AG04449 (cell line): ENCODE data around the gene DPEP2NB.
"Not testable (repeated sequence)": the region's sequence is repeated elsewhere in the genome, so short reads cannot be mapped to it uniquely, and the experiment has no call there.

Experiments used
- CTCF ChIA-PET: fragments of 350-600 bp; formaldehyde crosslinking; extraction: SDS; loops from one replicate; lab custom pipeline; 2021; ENCODE audit warnings: antibody characterized with exemption; lab: Yijun Ruan, JAX
- POLR2A ChIA-PET: fragments of 400-600, 350-600 bp; formaldehyde crosslinking; extraction: SDS; loops from one replicate; lab custom pipeline; 2020; ENCODE audit warnings: antibody characterized with exemption, inconsistent platforms; lab: Yijun Ruan, JAX
- DNase-seq: peaks from one replicate; pipeline ENCODE4 v3.0.0-alpha.2; 2010; ENCODE audit warnings: low read depth, low spot score
- H3K4me3 ChIP-seq: 2 replicates; pipeline ENCODE4 v1.5.1; 2011; ENCODE audit warnings: low read depth, mild to moderate bottlenecking, control low read depth, low read length
- TF ChIP-seq, protein P1 (sequence below): IDR thresholded peaks from one replicate; pipeline ENCODE4 v1.5.1; 2011; ENCODE audit warnings: mild to moderate bottlenecking, moderate library complexity, low read length, control low read depth, inconsistent platforms; ENCODE audit not compliant: insufficient read depth; ENCODE audit errors: missing control alignments

The DPEP2NB gene

DNA sequence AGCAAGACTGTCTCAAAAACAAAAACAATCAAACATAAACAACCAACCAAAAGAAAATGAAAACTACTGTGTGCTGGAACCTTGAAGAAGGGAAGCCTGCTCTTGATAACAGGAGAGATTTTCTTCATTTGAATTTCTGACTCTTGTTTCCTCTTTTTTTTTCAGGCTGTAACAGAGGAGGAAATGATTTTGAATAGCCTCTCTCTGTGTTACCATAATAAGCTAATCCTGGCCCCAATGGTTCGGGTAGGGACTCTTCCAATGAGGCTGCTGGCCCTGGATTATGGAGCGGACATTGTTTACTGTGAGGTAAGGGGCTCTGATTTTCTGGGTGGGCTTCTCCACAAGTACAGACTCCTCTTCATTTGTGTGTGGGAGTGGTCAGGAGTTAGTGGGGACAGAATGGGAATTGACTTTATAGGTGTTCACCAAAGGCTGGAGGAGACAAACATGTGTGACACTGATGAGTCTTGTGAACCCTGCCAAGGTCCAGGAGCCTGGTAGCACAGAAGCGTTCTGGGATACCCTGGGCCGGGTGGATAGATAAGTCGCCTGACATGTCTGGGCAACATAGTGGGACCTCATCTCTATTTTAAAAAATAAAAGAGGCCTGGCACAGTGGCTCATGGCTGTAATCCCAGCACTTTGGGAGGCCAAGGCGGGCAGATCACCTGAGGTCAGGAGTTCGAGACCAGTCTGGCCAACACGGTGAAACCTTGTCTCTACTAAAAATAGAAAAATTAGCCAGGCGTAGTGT is 22.3 kb upstream of the DPEP2NB start:
- DNase-seq = no peak
- POLR2A ChIA-PET = interaction anchor here (0.8 kb wide), 1 partner anchor 15 kb away, joined by 3 read pairs; the partner anchor contains the start of genes DDX28 and DUS2
- H3K4me3 ChIP-seq = no peak overlapping the region
- CTCF ChIA-PET = interaction anchor here (0.6 to 7.2 kb wide), 10 partner anchors 9 to 222 kb away, joined by 3 to 81 read pairs (median 4); partner anchors contain the start of gene NRN1L
- TF ChIP-seq, protein P1, sequence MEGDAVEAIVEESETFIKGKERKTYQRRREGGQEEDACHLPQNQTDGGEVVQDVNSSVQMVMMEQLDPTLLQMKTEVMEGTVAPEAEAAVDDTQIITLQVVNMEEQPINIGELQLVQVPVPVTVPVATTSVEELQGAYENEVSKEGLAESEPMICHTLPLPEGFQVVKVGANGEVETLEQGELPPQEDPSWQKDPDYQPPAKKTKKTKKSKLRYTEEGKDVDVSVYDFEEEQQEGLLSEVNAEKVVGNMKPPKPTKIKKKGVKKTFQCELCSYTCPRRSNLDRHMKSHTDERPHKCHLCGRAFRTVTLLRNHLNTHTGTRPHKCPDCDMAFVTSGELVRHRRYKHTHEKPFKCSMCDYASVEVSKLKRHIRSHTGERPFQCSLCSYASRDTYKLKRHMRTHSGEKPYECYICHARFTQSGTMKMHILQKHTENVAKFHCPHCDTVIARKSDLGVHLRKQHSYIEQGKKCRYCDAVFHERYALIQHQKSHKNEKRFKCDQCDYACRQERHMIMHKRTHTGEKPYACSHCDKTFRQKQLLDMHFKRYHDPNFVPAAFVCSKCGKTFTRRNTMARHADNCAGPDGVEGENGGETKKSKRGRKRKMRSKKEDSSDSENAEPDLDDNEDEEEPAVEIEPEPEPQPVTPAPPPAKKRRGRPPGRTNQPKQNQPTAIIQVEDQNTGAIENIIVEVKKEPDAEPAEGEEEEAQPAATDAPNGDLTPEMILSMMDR = no peak

DNA sequence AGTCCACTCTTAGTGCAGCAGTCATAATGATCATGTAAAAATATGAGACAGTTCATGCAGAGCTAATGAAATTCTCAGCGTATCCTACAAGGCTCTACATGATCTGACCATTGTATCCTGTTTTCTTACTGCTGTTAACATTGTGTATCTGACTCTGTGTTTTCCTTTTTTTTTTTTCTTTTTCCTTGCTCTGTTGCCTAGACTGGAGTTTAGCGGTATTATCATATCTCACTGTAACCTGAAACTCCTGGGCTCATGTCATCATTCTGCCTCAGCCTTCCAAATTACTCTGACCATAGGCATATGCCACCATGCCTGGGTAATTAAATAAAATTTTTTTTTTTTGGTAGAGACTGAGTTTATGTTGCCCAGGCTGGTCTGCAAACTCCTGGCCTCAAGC is 19.5 kb upstream of the DPEP2NB start:
- H3K4me3 ChIP-seq = no peak overlapping the region
- POLR2A ChIA-PET = no interaction called here
- no peak for DNase-seq
- CTCF ChIA-PET = interaction anchor here (1.0 to 1.8 kb wide), 3 partner anchors 9 to 218 kb away, joined by 3 to 5 read pairs (median 5); no protein-coding TSS in a partner anchor
- TF ChIP-seq, protein P1 = no peak

DNA sequence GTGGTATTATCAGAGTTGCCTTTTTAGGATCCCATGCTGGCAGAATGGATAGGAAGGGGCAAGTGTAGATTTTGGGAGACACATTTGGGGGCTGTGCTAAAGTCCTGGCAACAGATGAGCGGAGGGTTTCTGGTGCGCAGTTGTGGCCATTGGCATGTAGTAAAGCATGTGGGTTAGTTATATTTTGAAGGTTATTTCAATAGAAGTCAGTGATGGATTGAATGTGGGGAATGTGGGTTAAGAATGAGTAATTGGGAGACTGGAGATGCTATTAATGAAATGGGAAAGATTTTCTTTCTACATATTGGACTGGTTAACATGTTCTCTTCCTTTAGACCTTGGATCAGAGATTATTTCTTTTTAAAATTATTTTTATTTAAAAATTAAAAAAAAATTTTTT is 17.4 kb upstream of the DPEP2NB start:
- H3K4me3 ChIP-seq = no peak overlapping the region
- CTCF ChIA-PET = interaction anchor here (1.3 to 6.2 kb wide), 2 partner anchors 7 to 15 kb away, joined by 3 to 43 read pairs; no protein-coding TSS in a partner anchor
- POLR2A ChIA-PET = no interaction called here
- TF ChIP-seq, protein P1 = no peak
- DNase-seq = no peak

DNA sequence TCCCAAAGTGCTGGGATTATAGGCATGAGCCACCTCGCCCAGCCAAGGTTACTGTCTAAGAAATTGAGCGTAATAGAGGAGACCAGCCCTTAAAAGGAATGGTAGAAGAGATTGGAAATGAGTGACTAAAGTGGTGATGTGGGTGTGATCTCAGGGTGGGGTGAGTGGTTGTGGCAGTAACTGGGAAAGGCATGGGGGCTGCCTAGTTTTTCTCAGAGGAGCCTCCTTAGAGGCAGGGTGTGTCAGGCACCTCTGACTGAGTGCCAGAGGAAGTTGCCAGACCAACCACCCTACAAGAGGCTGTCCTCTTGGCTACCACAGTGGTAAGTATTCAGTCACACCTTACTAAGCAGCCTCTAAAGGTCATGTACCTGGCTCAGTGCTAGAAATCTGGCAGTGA is 16.2 kb upstream of the DPEP2NB start:
- TF ChIP-seq, protein P1 = no peak
- no peak for DNase-seq
- CTCF ChIA-PET = interaction anchor here (1.3 to 6.2 kb wide), 2 partner anchors 9 to 198 kb away, joined by 3 to 43 read pairs; no protein-coding TSS in a partner anchor
- H3K4me3 ChIP-seq = no peak overlapping the region
- POLR2A ChIA-PET = no interaction called here

DNA sequence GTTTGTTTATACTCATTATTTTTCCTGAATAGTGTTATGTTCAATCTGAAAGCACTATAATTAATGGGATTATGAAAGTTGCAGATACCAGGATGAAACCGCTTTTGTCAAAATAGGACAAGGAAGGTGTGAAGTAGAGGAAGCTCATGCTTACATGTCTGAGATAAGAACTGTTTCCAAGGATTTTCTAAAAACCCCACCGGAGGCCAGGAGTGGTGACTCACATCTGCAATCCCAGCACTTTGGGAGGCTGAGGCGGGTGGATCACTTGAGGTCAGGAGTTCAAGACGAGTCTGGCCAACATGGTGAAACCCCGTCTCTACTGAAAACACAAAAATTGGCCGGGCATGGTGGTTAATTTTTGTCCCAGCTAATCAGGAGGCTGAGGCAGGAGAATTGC is 14.4 kb upstream of the DPEP2NB start:
- CTCF ChIA-PET = interaction anchor here (6.2 kb wide), 1 partner anchor 10 kb away, joined by 43 read pairs; no protein-coding TSS in a partner anchor
- POLR2A ChIA-PET, DNase-seq, H3K4me3 ChIP-seq: not testable (repeated sequence)

DNA sequence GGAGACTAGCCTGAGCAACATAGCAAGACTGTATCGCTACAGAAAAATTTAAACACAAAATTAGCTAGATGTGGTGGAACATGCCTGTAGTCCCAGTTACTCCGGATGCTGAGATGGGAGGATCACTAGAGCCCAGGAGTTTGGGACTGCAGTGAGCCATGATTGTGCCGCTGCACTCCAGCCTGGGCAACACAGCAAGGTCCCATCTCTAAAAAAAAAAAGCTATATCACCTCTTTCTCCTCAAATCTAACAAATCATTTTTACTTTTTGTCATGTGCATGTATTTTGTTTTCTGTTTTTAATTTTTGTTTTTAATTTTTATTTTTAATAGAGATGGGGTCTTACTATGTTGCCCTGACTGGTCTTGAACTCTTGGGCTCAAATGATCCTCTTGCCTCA is 13.3 kb upstream of the DPEP2NB start:
- ChIA-PET CTCF (interaction anchor here (1.1 to 6.2 kb wide), 4 partner anchors 9 to 35 kb away, joined by 3 to 43 read pairs (median 4); no protein-coding TSS in a partner anchor), POLR2A (interaction anchor here (0.7 to 1.0 kb wide), 2 partner anchors 182 to 1746 kb away, joined by 3 read pairs; no protein-coding TSS in a partner anchor)
- DNase-seq = no peak
- no peak overlapping the region for H3K4me3 ChIP-seq
- TF ChIP-seq, protein P1 = no peak
